ENCODE results near the gene LOC128125822.
"Not testable (repeated sequence)": the region's sequence is repeated elsewhere in the genome, so short reads cannot be mapped to it uniquely, and the experiment has no call there.

Gene LOC128125822

DNA sequence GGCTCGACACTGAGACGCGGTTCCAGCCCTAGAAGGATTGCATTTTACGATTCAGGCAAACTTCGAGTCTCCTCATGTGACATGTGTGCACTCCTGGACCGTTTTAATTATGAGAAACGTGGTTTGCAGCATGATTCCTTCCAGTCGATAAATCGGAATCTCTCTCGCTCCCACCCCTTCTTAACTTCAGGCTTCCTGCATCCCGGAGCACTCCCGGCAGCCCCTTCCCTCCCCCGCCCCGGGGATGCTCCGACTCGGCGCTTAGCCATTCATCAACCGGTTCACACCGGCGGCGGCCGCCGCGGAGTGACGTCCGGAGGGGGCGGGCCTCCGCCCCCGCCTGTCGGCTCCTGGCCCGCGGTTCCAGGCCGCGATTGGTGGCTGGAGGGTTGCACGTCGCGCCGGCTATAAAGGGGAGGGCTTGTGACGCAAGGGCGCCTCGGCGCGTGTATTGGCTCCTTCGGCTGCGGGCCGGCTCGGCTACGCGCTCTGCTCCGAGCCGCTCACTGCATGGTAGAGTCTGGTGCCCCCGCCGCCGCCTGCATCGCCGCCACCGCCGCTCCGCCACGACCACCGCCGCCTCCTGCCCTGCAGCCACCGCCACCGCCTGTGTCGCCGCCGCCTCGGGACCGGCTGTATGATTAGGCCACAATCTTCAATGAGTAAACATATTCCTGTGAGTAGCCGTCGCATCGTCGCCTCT lies at the start of gene LOC128125822, which contains the start of gene PTP4A1:
LOC128125822 (plus strand) TSS at position 437 of the 703 bp plus-strand sequence.
PTP4A1 (plus strand) TSS at position 437 of the 703 bp plus-strand sequence. CDS start 4,401 bp downstream, outside the sequence.
- Histone ChIP-seq H3K4me1 (ENCODE audit: control insufficient read depth in 1 of 2, insufficient read depth in 2 of 2, low read length in 2 of 2) (peaks cover 4 to 6% of the 10 kb centered on the region in 2 donors), H3K36me3 (ENCODE audit: control insufficient read depth in 1 of 2, insufficient read depth in 2 of 2, low read length in 2 of 2) (peaks cover 11 to 13% of the 10 kb centered on the region in 2 donors), H3K27ac (ENCODE audit: low read length) (peak within 1 kb of the TSS; percentile 98), H3K27me3 (ENCODE audit: low read depth, low read length) (no peaks in the 10 kb centered on the region), H3K4me3 (ENCODE audit: low read depth in 1 of 2, low read length in 2 of 2) (peak within 1 kb of the TSS; percentile 87 to 90), H3K9me3 (ENCODE audit: control insufficient read depth in 1 of 2, low read length in 2 of 2) (peaks cover 0 to 4% of the 10 kb centered on the region in 2 donors)

DNA sequence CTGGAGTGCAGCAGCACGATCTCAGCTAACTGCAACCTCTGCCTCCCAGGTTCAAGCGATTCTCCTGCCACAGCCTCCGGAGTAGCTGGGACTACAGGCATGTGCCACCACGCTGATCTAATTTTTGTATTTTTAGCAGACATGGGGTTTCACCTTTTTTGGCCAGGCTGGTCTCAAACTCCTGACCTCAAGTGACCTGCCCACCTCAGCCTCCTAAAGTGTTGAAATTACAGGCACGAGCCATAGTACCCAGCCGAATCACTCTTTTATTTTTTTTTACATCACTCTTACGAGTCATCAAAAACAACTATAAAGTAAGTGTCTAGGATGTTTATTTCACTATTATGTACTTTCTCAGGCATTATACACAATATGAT lies 49.4 kb upstream of the LOC128125822 start:
- H3K9me3 ChIP-seq (ENCODE audit: control insufficient read depth in 1 of 2, low read length in 2 of 2); H3K4me1 ChIP-seq (ENCODE audit: control insufficient read depth in 1 of 2, insufficient read depth in 2 of 2, low read length in 2 of 2); H3K27ac ChIP-seq (ENCODE audit: low read length): not testable (repeated sequence)

DNA sequence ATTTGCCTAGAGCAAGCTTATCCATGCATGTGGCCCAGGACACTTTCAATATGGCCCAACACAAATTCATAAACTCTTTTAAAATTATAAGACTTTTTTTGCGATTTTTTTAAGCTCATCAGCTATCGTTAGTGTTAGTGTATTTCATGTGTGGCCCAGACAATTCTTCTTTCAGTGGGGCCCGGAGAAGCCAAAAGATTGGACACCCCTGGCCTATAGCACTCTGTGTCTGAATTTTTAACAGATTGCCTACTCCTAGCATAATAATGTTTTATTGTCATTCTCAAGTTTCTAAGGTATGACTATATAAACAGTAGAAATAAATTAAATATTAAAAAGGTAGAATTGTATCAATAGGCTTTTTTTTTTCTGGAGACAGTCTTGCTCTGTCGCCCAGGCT lies 48.6 kb upstream of the LOC128125822 start:
- no peaks in the 10 kb centered on the region for H3K36me3 ChIP-seq (ENCODE audit: control insufficient read depth in 1 of 2, insufficient read depth in 2 of 2, low read length in 2 of 2)
- no peaks in the 10 kb centered on the region for H3K9me3 ChIP-seq (ENCODE audit: control insufficient read depth in 1 of 2, low read length in 2 of 2)
- no peaks in the 10 kb centered on the region for H3K4me1 ChIP-seq (ENCODE audit: control insufficient read depth in 1 of 2, insufficient read depth in 2 of 2, low read length in 2 of 2)
- H3K4me3 ChIP-seq (ENCODE audit: low read depth in 1 of 2, low read length in 2 of 2) = no peak overlapping the region
- no peaks in the 10 kb centered on the region for H3K27me3 ChIP-seq (ENCODE audit: low read depth, low read length)
- no peak overlapping the region for H3K27ac ChIP-seq (ENCODE audit: low read length)

More for the DNA sequence above, 49.4 kb upstream of the LOC128125822 start:
- H3K4me3 ChIP-seq (ENCODE audit: low read depth in 1 of 2, low read length in 2 of 2); H3K27me3 ChIP-seq (ENCODE audit: low read depth, low read length); H3K36me3 ChIP-seq (ENCODE audit: control insufficient read depth in 1 of 2, insufficient read depth in 2 of 2, low read length in 2 of 2): not testable (repeated sequence)

DNA sequence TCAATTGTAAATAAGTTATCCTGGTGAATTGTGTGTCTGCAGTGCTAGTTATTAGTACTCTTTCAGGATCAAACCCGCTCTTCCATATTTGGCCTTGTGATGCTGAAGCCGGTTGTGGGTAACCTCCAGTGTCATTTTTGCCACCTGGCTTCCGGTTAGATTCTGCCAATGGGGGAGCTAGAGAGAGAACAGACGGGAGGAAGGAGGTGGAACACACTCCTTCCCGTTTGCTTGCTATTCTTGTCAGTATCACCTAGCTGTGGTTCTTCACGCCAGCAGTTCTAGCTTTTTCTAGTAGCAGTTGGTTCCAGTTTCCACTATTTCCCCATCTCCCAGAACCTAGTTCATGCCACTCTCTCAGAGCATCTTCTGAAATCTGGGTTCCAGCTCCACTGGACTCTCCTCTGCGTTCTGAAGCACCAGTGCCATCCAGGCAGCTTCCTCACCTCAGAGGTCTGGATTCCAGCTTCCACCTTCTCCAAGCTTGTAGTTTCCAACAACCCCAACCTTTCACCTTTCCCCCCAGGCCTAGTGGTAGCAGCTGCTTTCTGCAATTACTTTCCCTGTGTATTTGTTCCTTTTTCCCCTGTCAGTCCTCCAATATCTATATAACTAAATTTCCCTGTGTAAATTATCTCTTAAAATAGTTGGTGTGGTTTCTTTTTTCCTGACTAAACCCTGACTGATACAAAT lies 46.9 kb upstream of the LOC128125822 start:
- H3K9me3 ChIP-seq (ENCODE audit: control insufficient read depth in 1 of 2, low read length in 2 of 2) = no peaks in the 10 kb centered on the region
- H3K27me3 ChIP-seq (ENCODE audit: low read depth, low read length) = no peaks in the 10 kb centered on the region
- no peak overlapping the region for H3K4me3 ChIP-seq (ENCODE audit: low read depth in 1 of 2, low read length in 2 of 2)
- no peaks in the 10 kb centered on the region for H3K36me3 ChIP-seq (ENCODE audit: control insufficient read depth in 1 of 2, insufficient read depth in 2 of 2, low read length in 2 of 2)
- no peaks in the 10 kb centered on the region for H3K4me1 ChIP-seq (ENCODE audit: control insufficient read depth in 1 of 2, insufficient read depth in 2 of 2, low read length in 2 of 2)
- no peak overlapping the region for H3K27ac ChIP-seq (ENCODE audit: low read length)

DNA sequence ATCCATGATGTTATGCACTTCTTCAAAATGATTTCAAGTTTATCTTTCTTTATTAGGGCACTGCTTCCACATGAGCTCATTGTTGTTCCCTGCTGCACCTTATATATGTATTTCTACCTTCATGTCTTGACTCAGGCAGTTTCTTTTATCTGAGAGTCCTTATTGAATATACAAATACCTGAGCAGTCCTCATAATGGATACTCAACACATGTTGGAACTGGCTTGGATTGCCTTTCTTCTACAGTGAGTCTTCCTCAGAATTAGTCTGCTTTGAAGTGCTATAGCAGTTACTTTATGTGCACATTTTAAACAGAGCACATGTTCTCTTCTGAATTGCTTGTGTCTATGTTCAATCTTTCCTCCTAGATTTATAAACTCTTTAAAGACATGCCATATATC lies 45.3 kb upstream of the LOC128125822 start:
- Histone ChIP-seq H3K27me3 (ENCODE audit: low read depth, low read length) (no peaks in the 10 kb centered on the region), H3K4me1 (ENCODE audit: control insufficient read depth in 1 of 2, insufficient read depth in 2 of 2, low read length in 2 of 2) (no peaks in the 10 kb centered on the region), H3K27ac (ENCODE audit: low read length) (no peak overlapping the region), H3K4me3 (ENCODE audit: low read depth in 1 of 2, low read length in 2 of 2) (no peak overlapping the region), H3K36me3 (ENCODE audit: control insufficient read depth in 1 of 2, insufficient read depth in 2 of 2, low read length in 2 of 2) (no peaks in the 10 kb centered on the region), H3K9me3 (ENCODE audit: control insufficient read depth in 1 of 2, low read length in 2 of 2) (no peaks in the 10 kb centered on the region)

DNA sequence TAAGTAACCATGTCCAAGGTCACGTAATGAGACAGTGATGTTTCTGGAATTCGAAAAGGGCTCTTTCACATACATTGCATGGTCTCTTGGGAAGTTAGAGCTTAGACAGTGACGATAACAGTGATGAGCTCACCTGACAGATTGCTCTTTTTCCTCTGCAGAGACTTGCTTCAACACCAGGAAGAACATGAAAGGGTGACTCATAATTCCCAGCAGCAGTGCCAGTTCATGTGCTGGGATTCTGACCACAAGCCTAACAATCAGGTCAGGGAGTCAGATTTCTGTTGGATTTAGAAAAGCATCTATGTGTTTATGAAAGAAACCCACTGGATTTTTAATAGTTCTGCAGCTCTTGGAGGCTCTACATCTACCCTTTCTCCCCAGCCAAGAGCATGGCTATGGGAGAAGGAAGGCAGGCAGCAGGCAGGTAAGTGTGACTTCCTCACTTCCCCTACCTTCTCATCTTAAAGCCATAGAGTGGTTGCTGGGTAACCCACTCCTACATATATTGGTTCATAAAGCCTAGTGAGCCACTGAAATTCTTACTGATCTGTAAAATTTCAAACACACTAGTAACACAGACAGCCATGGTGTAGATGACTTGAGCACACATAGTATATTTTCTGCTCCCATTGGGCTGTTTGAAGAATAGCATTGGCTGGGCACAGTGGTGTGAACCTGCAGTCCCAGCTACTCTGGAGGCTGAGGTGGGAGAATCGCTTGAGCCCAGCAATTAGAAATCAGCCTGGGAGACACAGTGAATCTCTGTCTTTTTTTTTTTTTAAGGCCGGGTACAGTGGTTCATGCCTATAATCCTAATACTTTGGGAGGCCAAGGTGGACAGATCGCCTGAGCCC lies 44.4 kb upstream of the LOC128125822 start:
- Histone ChIP-seq H3K4me1 (ENCODE audit: control insufficient read depth in 1 of 2, insufficient read depth in 2 of 2, low read length in 2 of 2) (no peaks in the 10 kb centered on the region), H3K36me3 (ENCODE audit: control insufficient read depth in 1 of 2, insufficient read depth in 2 of 2, low read length in 2 of 2) (no peaks in the 10 kb centered on the region), H3K27me3 (ENCODE audit: low read depth, low read length) (no peaks in the 10 kb centered on the region), H3K27ac (ENCODE audit: low read length) (no peak overlapping the region), H3K9me3 (ENCODE audit: control insufficient read depth in 1 of 2, low read length in 2 of 2) (no peaks in the 10 kb centered on the region), H3K4me3 (ENCODE audit: low read depth in 1 of 2, low read length in 2 of 2) (no peak overlapping the region)

DNA sequence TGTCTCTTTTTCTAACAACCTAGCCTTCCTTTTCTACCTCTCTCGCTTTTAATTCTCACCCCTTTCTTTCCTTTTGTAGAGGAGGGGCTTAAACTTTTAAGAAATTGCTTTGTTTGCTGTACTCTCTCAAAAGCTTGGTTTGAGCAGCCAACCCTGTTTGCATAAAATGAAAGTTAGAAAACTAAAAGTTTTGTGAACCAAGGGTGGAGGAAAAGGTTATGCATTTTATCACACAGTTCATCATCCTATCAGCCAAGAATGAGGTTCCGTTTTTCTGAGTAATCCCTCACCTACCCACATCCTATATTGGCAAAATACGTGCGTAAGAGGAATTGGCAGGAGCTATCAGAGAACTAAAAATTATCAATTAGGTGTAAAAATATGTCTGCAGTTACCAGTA lies 42.8 kb upstream of the LOC128125822 start:
- no peaks in the 10 kb centered on the region for H3K9me3 ChIP-seq (ENCODE audit: control insufficient read depth in 1 of 2, low read length in 2 of 2)
- no peaks in the 10 kb centered on the region for H3K4me1 ChIP-seq (ENCODE audit: control insufficient read depth in 1 of 2, insufficient read depth in 2 of 2, low read length in 2 of 2)
- no peaks in the 10 kb centered on the region for H3K36me3 ChIP-seq (ENCODE audit: control insufficient read depth in 1 of 2, insufficient read depth in 2 of 2, low read length in 2 of 2)
- no peak overlapping the region for H3K4me3 ChIP-seq (ENCODE audit: low read depth in 1 of 2, low read length in 2 of 2)
- H3K27me3 ChIP-seq (ENCODE audit: low read depth, low read length) = no peaks in the 10 kb centered on the region
- no peak overlapping the region for H3K27ac ChIP-seq (ENCODE audit: low read length)

DNA sequence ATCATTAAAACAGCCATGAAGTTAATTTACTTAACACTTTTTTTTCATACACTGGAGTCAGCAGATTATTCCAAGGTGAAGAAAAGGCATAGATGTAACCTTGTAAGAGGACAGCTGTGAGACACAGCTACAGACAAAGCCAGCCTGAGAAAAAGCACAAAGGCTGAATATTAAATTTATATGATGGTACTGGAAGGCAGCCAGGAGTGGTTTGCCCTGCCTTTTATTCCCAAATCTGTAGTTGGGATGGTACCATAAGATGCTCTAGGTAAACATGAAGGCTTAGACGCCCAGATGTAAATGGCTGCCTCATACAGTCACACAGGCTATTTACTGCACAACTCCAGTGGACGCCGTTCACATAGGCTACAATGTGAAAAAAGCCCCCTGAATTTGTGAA lies 42.1 kb upstream of the LOC128125822 start:
- H3K27ac ChIP-seq (ENCODE audit: low read length) = no peak overlapping the region

DNA sequence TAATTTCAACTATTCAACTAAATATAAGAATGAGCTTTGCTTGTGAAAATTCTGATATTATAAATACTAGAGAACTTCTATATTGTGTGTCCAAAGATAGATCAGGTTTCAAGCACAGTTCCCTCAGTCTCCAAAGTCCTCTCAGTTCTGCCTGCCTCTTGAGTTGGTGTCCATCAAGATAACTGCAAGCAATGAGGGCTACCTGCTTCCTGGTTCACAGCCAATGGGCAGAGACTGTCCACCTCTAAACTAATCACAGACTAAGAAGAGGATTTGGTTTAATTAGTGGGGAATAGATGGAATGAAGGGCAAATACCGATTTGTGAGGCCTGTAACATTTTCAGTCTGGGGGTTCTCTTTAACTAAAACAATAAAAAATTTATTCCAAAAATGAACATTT lies 41.3 kb upstream of the LOC128125822 start:
- Histone ChIP-seq H3K4me3 (ENCODE audit: low read depth in 1 of 2, low read length in 2 of 2) (no peak overlapping the region), H3K27ac (ENCODE audit: low read length) (no peak overlapping the region), H3K36me3 (ENCODE audit: control insufficient read depth in 1 of 2, insufficient read depth in 2 of 2, low read length in 2 of 2) (no peaks in the 10 kb centered on the region)

More for the DNA sequence above, 42.1 kb upstream of the LOC128125822 start:
- no peaks in the 10 kb centered on the region for H3K9me3 ChIP-seq (ENCODE audit: control insufficient read depth in 1 of 2, low read length in 2 of 2)
- no peaks in the 10 kb centered on the region for H3K36me3 ChIP-seq (ENCODE audit: control insufficient read depth in 1 of 2, insufficient read depth in 2 of 2, low read length in 2 of 2)
- no peaks in the 10 kb centered on the region for H3K4me1 ChIP-seq (ENCODE audit: control insufficient read depth in 1 of 2, insufficient read depth in 2 of 2, low read length in 2 of 2)
- no peaks in the 10 kb centered on the region for H3K27me3 ChIP-seq (ENCODE audit: low read depth, low read length)
- H3K4me3 ChIP-seq (ENCODE audit: low read depth in 1 of 2, low read length in 2 of 2) = no peak overlapping the region

DNA sequence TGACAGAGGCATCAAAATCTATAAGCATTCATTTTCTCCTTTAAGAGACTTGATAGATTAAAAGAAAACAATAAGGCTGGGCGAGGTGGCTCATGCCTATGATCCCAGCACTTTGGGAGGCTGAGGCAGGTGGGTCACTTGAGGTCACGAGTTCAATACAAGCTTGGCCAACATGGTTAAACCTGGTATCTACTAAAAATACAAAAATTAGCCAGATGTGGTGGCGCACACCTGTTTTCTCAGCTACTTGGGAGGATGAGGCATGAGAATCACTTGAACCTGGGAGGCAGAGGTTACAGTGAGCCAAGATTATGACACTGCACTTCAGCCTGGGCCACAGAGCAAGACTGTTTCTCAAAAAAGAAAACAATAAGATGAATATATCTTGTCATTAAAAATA lies 39.3 kb upstream of the LOC128125822 start:
- Histone ChIP-seq H3K4me3 (ENCODE audit: low read depth in 1 of 2, low read length in 2 of 2) (no peak overlapping the region), H3K27me3 (ENCODE audit: low read depth, low read length) (no peaks in the 10 kb centered on the region), H3K27ac (ENCODE audit: low read length) (no peak overlapping the region), H3K4me1 (ENCODE audit: control insufficient read depth in 1 of 2, insufficient read depth in 2 of 2, low read length in 2 of 2) (no peaks in the 10 kb centered on the region), H3K9me3 (ENCODE audit: control insufficient read depth in 1 of 2, low read length in 2 of 2) (no peaks in the 10 kb centered on the region), H3K36me3 (ENCODE audit: control insufficient read depth in 1 of 2, insufficient read depth in 2 of 2, low read length in 2 of 2) (no peaks in the 10 kb centered on the region)

More for the DNA sequence above, 41.3 kb upstream of the LOC128125822 start:
- no peaks in the 10 kb centered on the region for H3K4me1 ChIP-seq (ENCODE audit: control insufficient read depth in 1 of 2, insufficient read depth in 2 of 2, low read length in 2 of 2)
- H3K9me3 ChIP-seq (ENCODE audit: control insufficient read depth in 1 of 2, low read length in 2 of 2) = no peaks in the 10 kb centered on the region
- H3K27me3 ChIP-seq (ENCODE audit: low read depth, low read length) = no peaks in the 10 kb centered on the region

DNA sequence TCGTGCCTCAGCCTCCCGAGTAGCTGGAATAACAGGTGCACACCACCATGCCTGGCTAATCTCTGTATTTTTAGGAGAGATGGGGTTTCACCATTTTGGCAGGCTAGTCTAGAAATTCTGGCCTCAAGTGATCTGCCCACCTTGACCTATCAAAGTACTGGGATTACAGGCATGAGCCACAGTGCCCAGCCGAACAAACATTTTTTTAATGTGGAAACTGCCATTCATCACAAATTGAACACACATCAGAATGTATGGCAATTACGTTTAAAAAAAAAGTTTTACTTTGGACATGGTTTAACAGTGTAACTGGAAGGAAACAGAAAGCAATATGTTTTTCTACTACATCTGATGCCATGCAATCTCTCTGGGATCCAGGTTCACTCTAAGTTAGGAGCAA lies 38.3 kb upstream of the LOC128125822 start:
- no peak overlapping the region for H3K4me3 ChIP-seq (ENCODE audit: low read depth in 1 of 2, low read length in 2 of 2)

More for the DNA sequence above, 38.3 kb upstream of the LOC128125822 start:
- no peaks in the 10 kb centered on the region for H3K27me3 ChIP-seq (ENCODE audit: low read depth, low read length)
- no peaks in the 10 kb centered on the region for H3K36me3 ChIP-seq (ENCODE audit: control insufficient read depth in 1 of 2, insufficient read depth in 2 of 2, low read length in 2 of 2)
- no peak overlapping the region for H3K27ac ChIP-seq (ENCODE audit: low read length)
- H3K9me3 ChIP-seq (ENCODE audit: control insufficient read depth in 1 of 2, low read length in 2 of 2) = no peaks in the 10 kb centered on the region
- H3K4me1 ChIP-seq (ENCODE audit: control insufficient read depth in 1 of 2, insufficient read depth in 2 of 2, low read length in 2 of 2) = no peaks in the 10 kb centered on the region

Data from muscle layer of duodenum (tissue), 2 donors.